GM23338 (cell line): ENCODE measurements around the gene WDR70. TPM values are rescaled to one million over a fixed set of nuclear protein-coding genes. Genes with fewer than 3 reads are reported as not detected.

Source experiments
- ATAC-seq: fragments of 200-7000 bp; cut with Tn5 transposase; 3 replicates; pipeline ENCODE4 v1.9.1; 2020
- DNase-seq: peaks from one replicate; pipeline ENCODE4 v3.0.0-alpha.2; 2015; ENCODE audit warnings: low spot score
- H2AFZ ChIP-seq: fragments of 200-600 bp; sonication (generic); 2 replicates; pipeline ENCODE4 v1.8.0; 2016; ENCODE audit warnings: antibody characterized with exemption, mild to moderate bottlenecking, moderate library complexity
- H3F3A ChIP-seq: fragments of 200-600 bp; sonication (generic); replicated peaks from 2 replicates; pipeline ENCODE4 v1.8.0; 2017; ENCODE audit warnings: antibody characterized with exemption, mixed run types, low read depth
- H3K27ac ChIP-seq: fragments of 200-600 bp; sonication (generic); 2 replicates; pipeline ENCODE4 v1.6.1; 2016; ENCODE audit warnings: low read depth
- H3K27me3 ChIP-seq: fragments of 200-600 bp; sonication (generic); 2 replicates; pipeline ENCODE4 v1.8.0; 2016; ENCODE audit warnings: mild to moderate bottlenecking, mixed run types, moderate library complexity; ENCODE audit not compliant: insufficient read depth
- H3K36me3 ChIP-seq: fragments of 200-600 bp; sonication (generic); 2 replicates; pipeline ENCODE4 v1.8.0; 2016; ENCODE audit warnings: mild to moderate bottlenecking; ENCODE audit not compliant: insufficient read depth
- H3K4me1 ChIP-seq: fragments of 200-600 bp; sonication (generic); 2 replicates; pipeline ENCODE4 v1.8.0; 2016; ENCODE audit warnings: mild to moderate bottlenecking, moderate library complexity; ENCODE audit not compliant: insufficient read depth
- H3K4me2 ChIP-seq: fragments of 200-600 bp; sonication (generic); 2 replicates; pipeline ENCODE4 v1.7.1; 2017; ENCODE audit warnings: mixed run types
- H3K4me3 ChIP-seq: fragments of 200-600 bp; sonication (generic); 2 replicates; pipeline ENCODE4 v1.6.1; 2016; ENCODE audit warnings: mixed run types
- H3K79me2 ChIP-seq: fragments of 200-600 bp; sonication (generic); replicated peaks from 2 replicates; pipeline ENCODE4 v1.8.0; 2017; ENCODE audit warnings: mild to moderate bottlenecking; ENCODE audit not compliant: insufficient read depth
- H3K9me2 ChIP-seq: fragments of 200-600 bp; sonication (generic); 2 replicates; pipeline ENCODE4 v1.8.0; 2017; ENCODE audit not compliant: insufficient read depth
- H4K20me1 ChIP-seq: fragments of 200-600 bp; sonication (generic); replicated peaks from 2 replicates; pipeline ENCODE4 v1.8.0; 2017; ENCODE audit warnings: mild to moderate bottlenecking; ENCODE audit not compliant: insufficient read depth
- H3K27ac Mint-ChIP-seq: 2 replicates; pipeline ENCODE4 v1.8.0; 2020; ENCODE audit warnings: inconsistent platforms, mild to moderate bottlenecking, moderate library complexity, mixed read lengths
- H3K27me3 Mint-ChIP-seq: 3 replicates; pipeline ENCODE4 v1.8.0; 2022; ENCODE audit warnings: low read depth, mild to moderate bottlenecking, moderate library complexity, mixed read lengths, inconsistent platforms; ENCODE audit not compliant: insufficient read depth, poor library complexity
- H3K36me3 Mint-ChIP-seq: 3 replicates; pipeline ENCODE4 v1.8.0; 2021; ENCODE audit warnings: low read depth, mild to moderate bottlenecking, inconsistent platforms, moderate library complexity, mixed read lengths
- H3K4me1 Mint-ChIP-seq: 3 replicates; pipeline ENCODE4 v1.8.0; 2020; ENCODE audit warnings: mild to moderate bottlenecking, inconsistent platforms, mixed read lengths
- H3K4me3 Mint-ChIP-seq: 3 replicates; pipeline ENCODE4 v1.8.0; 2021; ENCODE audit warnings: moderate library complexity, mild to moderate bottlenecking, inconsistent platforms, mixed read lengths
- H3K9me3 Mint-ChIP-seq: 3 replicates; pipeline ENCODE4 v1.8.0; 2020; ENCODE audit warnings: moderate library complexity, mild to moderate bottlenecking, inconsistent platforms, mixed read lengths
- EZH2phosphoT487 ChIP-seq: fragments of 200-600 bp; sonication (generic); IDR thresholded peaks from one replicate; pipeline ENCODE4 v1.8.1; 2018; ENCODE audit warnings: antibody characterized with exemption; ENCODE audit not compliant: unreplicated experiment
- JUNB ChIP-seq: IDR thresholded peaks from one replicate; pipeline ENCODE4 v1.6.1; 2016; ENCODE audit warnings: antibody characterized with exemption; ENCODE audit not compliant: unreplicated experiment
- POLR2AphosphoS5 ChIP-seq: IDR thresholded peaks from 2 replicates; pipeline ENCODE4 v1.6.1; 2016; ENCODE audit warnings: antibody characterized with exemption, low read depth
- ZNF114 ChIP-seq: fragments of 250-450 bp; sonication (Bioruptor Pico); IDR thresholded peaks from 2 replicates; pipeline ENCODE4 v1.5.0; 2020; ENCODE audit warnings: mild to moderate bottlenecking, moderate library complexity
- polyA plus RNA-seq: library from polyadenylated mRNA; unstranded; fragments of >200 nt; fragmentation: Nextera tagmentation; extraction: Ambion mirVana; gene quantifications from 2 replicates; pipeline ENCODE4 v1.2.1, GENCODE V29; 2016
- total RNA-seq: library from RNA; depleted of rRNA; stranded (reverse); fragments of >200 nt; shearing (Covaris generic); gene quantifications from 2 replicates; pipeline ENCODE4 v1.2.3, GENCODE V29; 2014
- TF ChIP-seq, protein P1 (sequence below): fragments of 250-450 bp; sonication (Bioruptor Pico); IDR thresholded peaks from 2 replicates; pipeline ENCODE4 v1.5.0; 2020; ENCODE audit warnings: mild to moderate bottlenecking, moderate library complexity
- TF ChIP-seq, protein P2 (sequence below), 2 experiments: fragments of 200-600 bp in 1 of 2; sonication (generic) in 1 of 2; conservative IDR thresholded peaks; 2 replicates each; pipeline versions ENCODE4 v1.5.1 to v1.6.1; 2016 to 2017; ENCODE audit warnings: antibody characterized with exemption in 2 of 2, low read depth in 2 of 2, mild to moderate bottlenecking in 2 of 2, moderate library complexity in 1 of 2
- TF ChIP-seq, protein P3 (sequence below): IDR thresholded peaks from one replicate; pipeline ENCODE4 v1.6.1; 2018; ENCODE audit warnings: antibody characterized with exemption; ENCODE audit not compliant: unreplicated experiment
- TF ChIP-seq, protein P4 (sequence below): IDR thresholded peaks from 2 replicates; pipeline ENCODE4 v1.6.1; 2016; ENCODE audit warnings: antibody characterized with exemption

The WDR70 gene
- total and polyA plus RNA-seq, 2 experiments from 2014 or later: 34.9 to 86.7 TPM

DNA sequence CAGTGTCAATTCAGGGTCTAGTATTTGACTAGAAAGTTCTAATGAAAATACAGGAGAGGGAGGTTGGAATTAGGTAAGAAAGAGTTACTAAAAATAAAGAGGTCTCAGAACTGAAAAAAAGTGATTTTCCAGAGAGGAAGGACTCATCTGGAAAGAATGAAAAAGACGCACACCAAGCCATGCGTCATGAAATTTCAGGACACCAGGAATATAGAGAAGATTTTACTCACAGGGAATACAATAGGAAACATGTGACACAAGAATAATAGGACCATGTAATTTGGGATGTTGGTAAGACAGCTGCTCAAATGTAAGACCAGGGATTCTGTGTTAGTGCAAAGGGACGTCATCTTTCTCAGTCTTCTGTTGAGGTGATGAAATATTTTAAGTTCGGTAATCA, 236.1 kb downstream of the WDR70 start (continued):
- TF ChIP-seq, protein P1, sequence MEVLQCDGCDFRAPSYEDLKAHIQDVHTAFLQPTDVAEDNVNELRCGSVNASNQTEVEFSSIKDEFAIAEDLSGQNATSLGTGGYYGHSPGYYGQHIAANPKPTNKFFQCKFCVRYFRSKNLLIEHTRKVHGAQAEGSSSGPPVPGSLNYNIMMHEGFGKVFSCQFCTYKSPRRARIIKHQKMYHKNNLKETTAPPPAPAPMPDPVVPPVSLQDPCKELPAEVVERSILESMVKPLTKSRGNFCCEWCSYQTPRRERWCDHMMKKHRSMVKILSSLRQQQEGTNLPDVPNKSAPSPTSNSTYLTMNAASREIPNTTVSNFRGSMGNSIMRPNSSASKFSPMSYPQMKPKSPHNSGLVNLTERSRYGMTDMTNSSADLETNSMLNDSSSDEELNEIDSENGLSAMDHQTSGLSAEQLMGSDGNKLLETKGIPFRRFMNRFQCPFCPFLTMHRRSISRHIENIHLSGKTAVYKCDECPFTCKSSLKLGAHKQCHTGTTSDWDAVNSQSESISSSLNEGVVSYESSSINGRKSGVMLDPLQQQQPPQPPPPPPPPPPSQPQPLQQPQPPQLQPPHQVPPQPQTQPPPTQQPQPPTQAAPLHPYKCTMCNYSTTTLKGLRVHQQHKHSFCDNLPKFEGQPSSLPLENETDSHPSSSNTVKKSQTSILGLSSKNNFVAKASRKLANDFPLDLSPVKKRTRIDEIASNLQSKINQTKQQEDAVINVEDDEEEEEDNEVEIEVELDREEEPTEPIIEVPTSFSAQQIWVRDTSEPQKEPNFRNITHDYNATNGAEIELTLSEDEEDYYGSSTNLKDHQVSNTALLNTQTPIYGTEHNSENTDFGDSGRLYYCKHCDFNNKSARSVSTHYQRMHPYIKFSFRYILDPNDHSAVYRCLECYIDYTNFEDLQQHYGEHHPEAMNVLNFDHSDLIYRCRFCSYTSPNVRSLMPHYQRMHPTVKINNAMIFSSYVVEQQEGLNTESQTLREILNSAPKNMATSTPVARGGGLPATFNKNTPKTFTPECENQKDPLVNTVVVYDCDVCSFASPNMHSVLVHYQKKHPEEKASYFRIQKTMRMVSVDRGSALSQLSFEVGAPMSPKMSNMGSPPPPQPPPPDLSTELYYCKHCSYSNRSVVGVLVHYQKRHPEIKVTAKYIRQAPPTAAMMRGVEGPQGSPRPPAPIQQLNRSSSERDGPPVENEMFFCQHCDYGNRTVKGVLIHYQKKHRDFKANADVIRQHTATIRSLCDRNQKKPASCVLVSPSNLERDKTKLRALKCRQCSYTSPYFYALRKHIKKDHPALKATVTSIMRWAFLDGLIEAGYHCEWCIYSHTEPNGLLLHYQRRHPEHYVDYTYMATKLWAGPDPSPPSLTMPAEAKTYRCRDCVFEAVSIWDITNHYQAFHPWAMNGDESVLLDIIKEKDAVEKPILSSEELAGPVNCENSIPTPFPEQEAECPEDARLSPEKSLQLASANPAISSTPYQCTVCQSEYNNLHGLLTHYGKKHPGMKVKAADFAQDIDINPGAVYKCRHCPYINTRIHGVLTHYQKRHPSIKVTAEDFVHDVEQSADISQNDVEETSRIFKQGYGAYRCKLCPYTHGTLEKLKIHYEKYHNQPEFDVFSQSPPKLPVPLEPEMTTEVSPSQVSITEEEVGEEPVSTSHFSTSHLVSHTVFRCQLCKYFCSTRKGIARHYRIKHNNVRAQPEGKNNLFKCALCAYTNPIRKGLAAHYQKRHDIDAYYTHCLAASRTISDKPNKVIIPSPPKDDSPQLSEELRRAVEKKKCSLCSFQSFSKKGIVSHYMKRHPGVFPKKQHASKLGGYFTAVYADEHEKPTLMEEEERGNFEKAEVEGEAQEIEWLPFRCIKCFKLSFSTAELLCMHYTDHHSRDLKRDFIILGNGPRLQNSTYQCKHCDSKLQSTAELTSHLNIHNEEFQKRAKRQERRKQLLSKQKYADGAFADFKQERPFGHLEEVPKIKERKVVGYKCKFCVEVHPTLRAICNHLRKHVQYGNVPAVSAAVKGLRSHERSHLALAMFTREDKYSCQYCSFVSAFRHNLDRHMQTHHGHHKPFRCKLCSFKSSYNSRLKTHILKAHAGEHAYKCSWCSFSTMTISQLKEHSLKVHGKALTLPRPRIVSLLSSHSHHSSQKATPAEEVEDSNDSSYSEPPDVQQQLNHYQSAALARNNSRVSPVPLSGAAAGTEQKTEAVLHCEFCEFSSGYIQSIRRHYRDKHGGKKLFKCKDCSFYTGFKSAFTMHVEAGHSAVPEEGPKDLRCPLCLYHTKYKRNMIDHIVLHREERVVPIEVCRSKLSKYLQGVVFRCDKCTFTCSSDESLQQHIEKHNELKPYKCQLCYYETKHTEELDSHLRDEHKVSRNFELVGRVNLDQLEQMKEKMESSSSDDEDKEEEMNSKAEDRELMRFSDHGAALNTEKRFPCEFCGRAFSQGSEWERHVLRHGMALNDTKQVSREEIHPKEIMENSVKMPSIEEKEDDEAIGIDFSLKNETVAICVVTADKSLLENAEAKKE: no peak

DNA sequence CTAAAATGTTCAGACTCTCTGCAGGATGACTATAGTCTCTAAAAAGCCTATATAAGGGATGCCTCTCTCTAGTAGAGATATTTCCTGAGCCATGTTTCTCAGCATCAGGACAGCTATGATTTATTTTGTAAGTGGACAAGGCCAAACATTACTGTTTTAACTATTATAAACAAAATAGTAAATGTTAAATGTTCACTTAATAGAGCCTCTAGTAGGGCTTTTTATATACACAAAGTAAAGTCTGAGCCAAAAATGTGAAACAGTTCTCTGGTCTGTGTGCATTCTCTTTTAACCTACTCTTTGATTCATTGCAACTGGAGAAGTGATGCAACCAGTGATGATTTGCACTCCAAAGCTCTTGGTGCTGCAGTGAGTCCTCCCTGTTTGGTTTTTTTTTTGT, 240.2 kb downstream of the WDR70 start:
- Histone ChIP-seq H3K27me3 (no peaks in the 10 kb centered on the region), H3K79me2 (no peaks in the 10 kb centered on the region), H3K27ac (no peak overlapping the region), H3K4me3 (no peak overlapping the region), H3K9me2 (no peaks in the 10 kb centered on the region), H3F3A (no peaks in the 10 kb centered on the region), H4K20me1 (no peaks in the 10 kb centered on the region), H2AFZ (no peak overlapping the region), H3K4me1 (no peaks in the 10 kb centered on the region), H3K4me2 (no peak overlapping the region), H3K36me3 (no peaks in the 10 kb centered on the region)
- DNase-seq: no peak
- H3K9me3 Mint-ChIP-seq: no peaks in the 10 kb centered on the region; the same call in 2 of the 3 replicates
- peaks cover 8% of the 10 kb centered on the region; the same call in 2 of the 3 replicates for H3K36me3 Mint-ChIP-seq
- H3K4me1 Mint-ChIP-seq: no peaks in the 10 kb centered on the region
- H3K27ac Mint-ChIP-seq: peak overlapping the region; percentile 43; the same call in 1 of the 2 replicates
- H3K4me3 Mint-ChIP-seq: no peak overlapping the region
- no peaks in the 10 kb centered on the region for H3K27me3 Mint-ChIP-seq
- no peak for ATAC-seq
- TF ChIP-seq JUNB (no peak), EZH2phosphoT487 (no peak), ZNF114 (no peak), POLR2AphosphoS5 (no peak)
- TF ChIP-seq, protein P2, sequence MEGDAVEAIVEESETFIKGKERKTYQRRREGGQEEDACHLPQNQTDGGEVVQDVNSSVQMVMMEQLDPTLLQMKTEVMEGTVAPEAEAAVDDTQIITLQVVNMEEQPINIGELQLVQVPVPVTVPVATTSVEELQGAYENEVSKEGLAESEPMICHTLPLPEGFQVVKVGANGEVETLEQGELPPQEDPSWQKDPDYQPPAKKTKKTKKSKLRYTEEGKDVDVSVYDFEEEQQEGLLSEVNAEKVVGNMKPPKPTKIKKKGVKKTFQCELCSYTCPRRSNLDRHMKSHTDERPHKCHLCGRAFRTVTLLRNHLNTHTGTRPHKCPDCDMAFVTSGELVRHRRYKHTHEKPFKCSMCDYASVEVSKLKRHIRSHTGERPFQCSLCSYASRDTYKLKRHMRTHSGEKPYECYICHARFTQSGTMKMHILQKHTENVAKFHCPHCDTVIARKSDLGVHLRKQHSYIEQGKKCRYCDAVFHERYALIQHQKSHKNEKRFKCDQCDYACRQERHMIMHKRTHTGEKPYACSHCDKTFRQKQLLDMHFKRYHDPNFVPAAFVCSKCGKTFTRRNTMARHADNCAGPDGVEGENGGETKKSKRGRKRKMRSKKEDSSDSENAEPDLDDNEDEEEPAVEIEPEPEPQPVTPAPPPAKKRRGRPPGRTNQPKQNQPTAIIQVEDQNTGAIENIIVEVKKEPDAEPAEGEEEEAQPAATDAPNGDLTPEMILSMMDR (conservative IDR thresholded peaks at IDR 0.05; ENCODE audit: low read depth in 2 of 2): no peak
- TF ChIP-seq, protein P3, sequence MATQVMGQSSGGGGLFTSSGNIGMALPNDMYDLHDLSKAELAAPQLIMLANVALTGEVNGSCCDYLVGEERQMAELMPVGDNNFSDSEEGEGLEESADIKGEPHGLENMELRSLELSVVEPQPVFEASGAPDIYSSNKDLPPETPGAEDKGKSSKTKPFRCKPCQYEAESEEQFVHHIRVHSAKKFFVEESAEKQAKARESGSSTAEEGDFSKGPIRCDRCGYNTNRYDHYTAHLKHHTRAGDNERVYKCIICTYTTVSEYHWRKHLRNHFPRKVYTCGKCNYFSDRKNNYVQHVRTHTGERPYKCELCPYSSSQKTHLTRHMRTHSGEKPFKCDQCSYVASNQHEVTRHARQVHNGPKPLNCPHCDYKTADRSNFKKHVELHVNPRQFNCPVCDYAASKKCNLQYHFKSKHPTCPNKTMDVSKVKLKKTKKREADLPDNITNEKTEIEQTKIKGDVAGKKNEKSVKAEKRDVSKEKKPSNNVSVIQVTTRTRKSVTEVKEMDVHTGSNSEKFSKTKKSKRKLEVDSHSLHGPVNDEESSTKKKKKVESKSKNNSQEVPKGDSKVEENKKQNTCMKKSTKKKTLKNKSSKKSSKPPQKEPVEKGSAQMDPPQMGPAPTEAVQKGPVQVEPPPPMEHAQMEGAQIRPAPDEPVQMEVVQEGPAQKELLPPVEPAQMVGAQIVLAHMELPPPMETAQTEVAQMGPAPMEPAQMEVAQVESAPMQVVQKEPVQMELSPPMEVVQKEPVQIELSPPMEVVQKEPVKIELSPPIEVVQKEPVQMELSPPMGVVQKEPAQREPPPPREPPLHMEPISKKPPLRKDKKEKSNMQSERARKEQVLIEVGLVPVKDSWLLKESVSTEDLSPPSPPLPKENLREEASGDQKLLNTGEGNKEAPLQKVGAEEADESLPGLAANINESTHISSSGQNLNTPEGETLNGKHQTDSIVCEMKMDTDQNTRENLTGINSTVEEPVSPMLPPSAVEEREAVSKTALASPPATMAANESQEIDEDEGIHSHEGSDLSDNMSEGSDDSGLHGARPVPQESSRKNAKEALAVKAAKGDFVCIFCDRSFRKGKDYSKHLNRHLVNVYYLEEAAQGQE: no peak
- TF ChIP-seq, protein P4, sequence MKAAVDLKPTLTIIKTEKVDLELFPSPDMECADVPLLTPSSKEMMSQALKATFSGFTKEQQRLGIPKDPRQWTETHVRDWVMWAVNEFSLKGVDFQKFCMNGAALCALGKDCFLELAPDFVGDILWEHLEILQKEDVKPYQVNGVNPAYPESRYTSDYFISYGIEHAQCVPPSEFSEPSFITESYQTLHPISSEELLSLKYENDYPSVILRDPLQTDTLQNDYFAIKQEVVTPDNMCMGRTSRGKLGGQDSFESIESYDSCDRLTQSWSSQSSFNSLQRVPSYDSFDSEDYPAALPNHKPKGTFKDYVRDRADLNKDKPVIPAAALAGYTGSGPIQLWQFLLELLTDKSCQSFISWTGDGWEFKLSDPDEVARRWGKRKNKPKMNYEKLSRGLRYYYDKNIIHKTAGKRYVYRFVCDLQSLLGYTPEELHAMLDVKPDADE: no peak
